CD14-positive monocyte (primary cell): ENCODE measurements around the gene AARSD1. TPM values are rescaled to one million over a fixed set of nuclear protein-coding genes. Genes with fewer than 3 reads are reported as not detected.
"Not testable (repeated sequence)": the region's sequence is repeated elsewhere in the genome, so short reads cannot be mapped to it uniquely, and the experiment has no call there.

Experiments
- DNase-seq, 3 donors: peaks; one replicate each; pipeline ENCODE4 v3.0.0-alpha.2; 2011 to 2022
- H2AFZ ChIP-seq: 2 replicates; pipeline ENCODE4 v1.6.0; 2012; ENCODE audit warnings: mild to moderate bottlenecking, low read depth, low read length, inconsistent platforms; ENCODE audit not compliant: insufficient read depth, poor library complexity, severe bottlenecking
- H3K27ac ChIP-seq, 2 donors: 1 replicate in 1 of 2; 2 replicates in 1 of 2; pipeline ENCODE4 v1.5.1; 2012 to 2013; ENCODE audit warnings: low read length in 2 of 2, control low read depth in 1 of 2, inconsistent platforms in 1 of 2, low read depth in 1 of 2, mild to moderate bottlenecking in 1 of 2
- H3K27me3 ChIP-seq, 2 donors: one replicate each; pipeline versions ENCODE4 v1.6.0 to v1.6.1; 2011 to 2013; ENCODE audit warnings: low read length in 2 of 2; ENCODE audit not compliant: control insufficient read depth in 2 of 2, insufficient read depth in 2 of 2
- H3K36me3 ChIP-seq, 2 donors: replicated peaks in 1 of 2; 1 replicate in 1 of 2; 2 replicates in 1 of 2; pipeline versions ENCODE4 v1.5.1 to v1.6.1; 2012 to 2013; ENCODE audit warnings: low read length in 2 of 2, control low read depth in 1 of 2, inconsistent platforms in 1 of 2, mild to moderate bottlenecking in 1 of 2; ENCODE audit not compliant: insufficient read depth in 2 of 2, control insufficient read depth in 1 of 2
- H3K4me1 ChIP-seq, 2 donors: 1 replicate in 1 of 2; 2 replicates in 1 of 2; pipeline versions ENCODE4 v1.5.1 to v1.6.1; 2012 to 2013; ENCODE audit warnings: low read length in 2 of 2, control low read depth in 1 of 2, inconsistent platforms in 1 of 2, mild to moderate bottlenecking in 1 of 2, moderate library complexity in 1 of 2; ENCODE audit not compliant: insufficient read depth in 2 of 2, control insufficient read depth in 1 of 2
- H3K4me2 ChIP-seq: replicated peaks from 2 replicates; pipeline ENCODE3; 2012; ENCODE audit warnings: low read length, moderate library complexity, mild to moderate bottlenecking; ENCODE audit not compliant: poor library complexity, severe bottlenecking; ENCODE audit errors: extremely low read depth
- H3K4me3 ChIP-seq, 3 experiments: fragments of 200-600 bp in 1 of 3; sonication (generic) in 1 of 3; replicated peaks in 1 of 3; 1 replicate in 2 of 3; 2 replicates in 1 of 3; pipeline ENCODE4 v1.5.1; 2011 to 2013; ENCODE audit warnings: low read length in 3 of 3, mild to moderate bottlenecking in 3 of 3, control low read depth in 2 of 3, low read depth in 2 of 3, inconsistent platforms in 1 of 3, moderate library complexity in 1 of 3
- H3K79me2 ChIP-seq: 2 replicates; pipeline ENCODE4 v1.6.0; 2012; ENCODE audit warnings: mild to moderate bottlenecking, control low read depth, inconsistent platforms, low read length, moderate library complexity; ENCODE audit not compliant: insufficient read depth
- H3K9ac ChIP-seq: 2 replicates; pipeline ENCODE4 v1.6.0; 2017; ENCODE audit warnings: low read length, mild to moderate bottlenecking; ENCODE audit not compliant: insufficient read depth, poor library complexity, severe bottlenecking
- H3K9me3 ChIP-seq, 2 donors: replicated peaks in 1 of 2; 1 replicate in 1 of 2; 2 replicates in 1 of 2; pipeline versions ENCODE4 v1.5.1 to v1.6.1; 2012 to 2013; ENCODE audit warnings: low read length in 2 of 2, control low read depth in 1 of 2; ENCODE audit not compliant: control insufficient read depth in 1 of 2, insufficient read depth in 1 of 2
- H4K20me1 ChIP-seq: 2 replicates; pipeline ENCODE4 v1.6.0; 2012; ENCODE audit warnings: mild to moderate bottlenecking, low read length, control low read depth, moderate library complexity; ENCODE audit not compliant: insufficient read depth
- H3K27ac Mint-ChIP-seq, 7 donors: one replicate each; pipeline ENCODE4 v1.8.0; 2020; ENCODE audit warnings: mild to moderate bottlenecking in 7 of 7, mixed read lengths in 7 of 7, moderate library complexity in 6 of 7, inconsistent platforms in 2 of 7
- H3K27me3 Mint-ChIP-seq, 3 donors: one replicate each; pipeline ENCODE4 v1.8.0; 2021 to 2022; ENCODE audit warnings: low read depth in 3 of 3, mild to moderate bottlenecking in 3 of 3, mixed read lengths in 3 of 3, moderate library complexity in 3 of 3, inconsistent platforms in 1 of 3
- H3K36me3 Mint-ChIP-seq, 2 donors: one replicate each; pipeline ENCODE4 v1.8.0; 2020; ENCODE audit warnings: mixed read lengths in 2 of 2, inconsistent platforms in 1 of 2, mild to moderate bottlenecking in 1 of 2
- H3K4me1 Mint-ChIP-seq: one replicate; pipeline ENCODE4 v1.8.0; 2020; ENCODE audit warnings: mild to moderate bottlenecking, mixed read lengths
- H3K4me3 Mint-ChIP-seq, 2 donors: one replicate each; pipeline ENCODE4 v1.8.0; 2020; ENCODE audit warnings: mild to moderate bottlenecking in 2 of 2, mixed read lengths in 2 of 2, moderate library complexity in 1 of 2
- H3K9me3 Mint-ChIP-seq, 7 donors: one replicate each; pipeline ENCODE4 v1.8.0; 2020 to 2022; ENCODE audit warnings: mixed read lengths in 7 of 7, mild to moderate bottlenecking in 6 of 7, moderate library complexity in 6 of 7, inconsistent platforms in 2 of 7
- WGBS: methylation state at CpG from one replicate; pipeline ENCODE4 v1.1.5; 2013; ENCODE audit warnings: missing lambda C conversion rate; ENCODE audit not compliant: insufficient coverage; 5-methylcytosine and 5-hydroxymethylcytosine counted together
- intact Hi-C, 2 donors: fragments of 100-400 bp; cut with micrococcal nuclease; formaldehyde crosslinking; loops; one replicate each; pipeline versions ENCODE4 v1.15.0 to v1.15.1; 2023
- polyA plus RNA-seq, 3 donors: library from polyadenylated mRNA; depleted of rRNA in 1 of 3; unstranded in 2 of 3; stranded (reverse) in 1 of 3; fragments of 300-500 nt in 2 of 3; fragments of >200 nt in 1 of 3; fragmentation: Illumina TruSeq in 2 of 3; gene quantifications; 1 replicate in 2 of 3; 2 replicates in 1 of 3; pipeline ENCODE4 v1.2.3, GENCODE V29; 2012 to 2021
- TF ChIP-seq, protein P1 (sequence below): fragments of 200-600 bp; IDR thresholded peaks from one replicate; pipeline ENCODE4 v1.8.0; 2022; ENCODE audit warnings: antibody characterized with exemption, mild to moderate bottlenecking

The AARSD1 gene
- polyA plus RNA-seq, 3 donors: 14.4 to 31.8 (median 17.4) TPM

DNA sequence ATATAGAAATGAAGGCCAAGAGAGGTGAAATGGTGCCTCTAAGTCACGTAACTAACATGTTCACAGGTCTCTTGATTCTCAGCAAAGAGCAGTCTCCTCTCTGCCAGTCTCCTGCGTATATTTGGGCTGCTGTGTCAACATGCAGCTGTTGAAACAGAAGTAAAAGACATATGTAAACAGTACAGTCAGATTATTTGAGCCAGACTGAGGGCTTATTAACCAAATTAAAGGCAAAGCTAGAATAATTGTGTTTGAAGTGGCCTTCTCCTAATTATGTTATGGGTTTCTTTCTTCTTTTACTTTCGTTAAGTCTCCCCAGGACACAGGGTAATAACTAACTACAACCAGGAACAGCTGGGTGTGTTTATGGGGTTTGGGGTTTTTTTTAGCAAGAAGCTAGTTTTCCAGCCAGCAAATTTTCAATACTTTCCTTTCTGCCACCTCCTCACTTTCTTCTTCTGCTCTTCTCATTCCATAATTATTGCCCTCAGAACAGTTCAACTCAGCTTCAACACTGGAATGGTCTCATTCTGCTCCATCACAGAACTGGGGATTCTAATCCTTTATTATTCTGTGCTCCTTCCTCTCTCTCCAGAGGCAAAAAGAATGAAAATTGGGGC lies 45.2 kb downstream of the AARSD1 start:
- no peak for DNase-seq
- Histone ChIP-seq H3K36me3 (no peaks in the 10 kb centered on the region), H3K4me1 (no peaks in the 10 kb centered on the region), H4K20me1 (no peaks in the 10 kb centered on the region), H3K9me3 (no peaks in the 10 kb centered on the region), H3K4me2 (no peak overlapping the region), H3K27ac (no peak overlapping the region), H3K79me2 (no peaks in the 10 kb centered on the region), H3K9ac (no peak overlapping the region), H2AFZ (peak overlapping the region; percentile 24), H3K27me3 (no peaks in the 10 kb centered on the region), H3K4me3 (no peak overlapping the region)
- Mint-ChIP-seq H3K36me3 (no peaks in the 10 kb centered on the region), H3K27ac (peak overlapping the region in 1 of 7 donors; percentile 0), H3K4me1 (peaks cover 5% of the 10 kb centered on the region), H3K27me3 (no peaks in the 10 kb centered on the region), H3K4me3 (no peak overlapping the region), H3K9me3 (peaks cover 0 to 4% (median 0%) of the 10 kb centered on the region in 7 donors)
- intact Hi-C loops: no loop called here
- TF ChIP-seq, protein P1, sequence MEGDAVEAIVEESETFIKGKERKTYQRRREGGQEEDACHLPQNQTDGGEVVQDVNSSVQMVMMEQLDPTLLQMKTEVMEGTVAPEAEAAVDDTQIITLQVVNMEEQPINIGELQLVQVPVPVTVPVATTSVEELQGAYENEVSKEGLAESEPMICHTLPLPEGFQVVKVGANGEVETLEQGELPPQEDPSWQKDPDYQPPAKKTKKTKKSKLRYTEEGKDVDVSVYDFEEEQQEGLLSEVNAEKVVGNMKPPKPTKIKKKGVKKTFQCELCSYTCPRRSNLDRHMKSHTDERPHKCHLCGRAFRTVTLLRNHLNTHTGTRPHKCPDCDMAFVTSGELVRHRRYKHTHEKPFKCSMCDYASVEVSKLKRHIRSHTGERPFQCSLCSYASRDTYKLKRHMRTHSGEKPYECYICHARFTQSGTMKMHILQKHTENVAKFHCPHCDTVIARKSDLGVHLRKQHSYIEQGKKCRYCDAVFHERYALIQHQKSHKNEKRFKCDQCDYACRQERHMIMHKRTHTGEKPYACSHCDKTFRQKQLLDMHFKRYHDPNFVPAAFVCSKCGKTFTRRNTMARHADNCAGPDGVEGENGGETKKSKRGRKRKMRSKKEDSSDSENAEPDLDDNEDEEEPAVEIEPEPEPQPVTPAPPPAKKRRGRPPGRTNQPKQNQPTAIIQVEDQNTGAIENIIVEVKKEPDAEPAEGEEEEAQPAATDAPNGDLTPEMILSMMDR: no peak
- 90% methylated on average over 2 of the region's 3 CpGs for WGBS

DNA sequence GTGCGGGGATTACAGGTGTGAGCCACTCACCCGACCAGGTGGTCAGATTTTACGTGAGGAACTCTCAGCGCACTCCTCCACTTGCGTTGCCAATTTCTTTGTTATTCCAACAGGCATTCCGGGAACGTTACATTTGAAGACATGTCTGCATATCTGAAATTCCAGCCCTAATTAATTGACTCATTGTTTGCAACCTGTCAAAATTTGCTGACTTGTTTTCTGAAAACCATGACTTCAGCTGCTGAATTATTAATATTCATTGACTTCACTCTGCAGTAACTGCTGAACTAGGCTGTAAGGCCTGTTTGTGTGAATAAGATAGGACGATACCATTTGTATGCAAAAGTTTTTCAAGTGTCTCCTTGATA lies 47.0 kb downstream of the AARSD1 start:
- peaks cover 0 to 4% (median 0%) of the 10 kb centered on the region in 7 donors for H3K9me3 Mint-ChIP-seq
- Histone ChIP-seq H3K9ac (no peak overlapping the region), H3K79me2 (no peaks in the 10 kb centered on the region), H2AFZ (no peak overlapping the region), H3K27ac (no peak overlapping the region), H3K27me3 (no peaks in the 10 kb centered on the region), H3K4me1 (no peaks in the 10 kb centered on the region), H3K9me3 (no peaks in the 10 kb centered on the region), H4K20me1 (no peaks in the 10 kb centered on the region), H3K4me3 (no peak overlapping the region), H3K36me3 (no peaks in the 10 kb centered on the region), H3K4me2 (no peak overlapping the region)
- DNase-seq: no peak
- no peaks in the 10 kb centered on the region for H3K27me3 Mint-ChIP-seq
- WGBS: 89% methylated on average over 7 of the region's 8 CpGs
- intact Hi-C loops: no loop called here
- no peak overlapping the region for H3K27ac Mint-ChIP-seq
- TF ChIP-seq, protein P1: no peak
- no peak overlapping the region for H3K4me3 Mint-ChIP-seq
- peaks cover 5% of the 10 kb centered on the region for H3K4me1 Mint-ChIP-seq
- H3K36me3 Mint-ChIP-seq: no peaks in the 10 kb centered on the region

DNA sequence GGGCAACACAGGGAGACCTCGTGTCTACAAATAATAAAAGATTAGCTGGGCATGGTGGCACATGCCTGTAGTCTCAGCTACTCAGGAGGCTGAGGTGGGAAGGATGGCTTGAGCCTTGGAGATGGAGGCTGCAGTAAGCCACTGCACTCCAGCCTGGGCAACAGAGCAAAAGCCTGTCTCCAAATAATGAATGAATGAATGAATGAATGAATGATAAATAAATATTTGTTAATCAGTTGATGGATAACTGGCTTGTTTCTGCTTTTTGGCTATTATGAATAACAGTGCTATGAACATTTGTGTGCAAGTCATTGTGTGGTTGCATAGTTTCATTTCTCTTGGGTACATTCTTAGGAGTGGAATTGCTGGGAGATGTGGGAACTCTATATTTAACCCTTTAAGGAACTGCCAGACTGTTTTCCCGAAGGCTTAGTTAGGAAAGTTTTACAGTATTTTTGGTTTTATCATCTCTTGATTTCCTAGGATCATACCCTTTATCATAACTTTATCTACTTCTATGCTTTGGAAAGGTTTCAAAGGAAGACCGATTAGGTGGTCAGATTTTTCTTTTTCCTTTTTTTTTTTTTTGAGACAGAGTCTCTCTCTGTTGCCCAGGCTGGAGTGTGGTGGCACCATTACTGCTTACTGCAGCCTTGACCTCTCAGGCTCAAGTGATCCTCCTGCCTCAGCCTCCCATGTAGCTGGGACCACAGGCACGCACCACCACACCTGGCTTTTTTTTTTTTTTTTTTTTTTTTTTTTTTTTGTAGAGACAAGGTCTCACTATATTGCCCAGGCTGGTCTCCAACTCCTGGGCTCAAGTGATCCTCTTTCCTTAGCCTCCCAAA lies 47.6 kb downstream of the AARSD1 start:
- H2AFZ ChIP-seq, H3K36me3 ChIP-seq, DNase-seq, H3K4me1 Mint-ChIP-seq, H3K36me3 Mint-ChIP-seq, H3K79me2 ChIP-seq, H4K20me1 ChIP-seq, H3K4me2 ChIP-seq, H3K9me3 ChIP-seq, H3K4me3 Mint-ChIP-seq, H3K27me3 ChIP-seq, H3K4me1 ChIP-seq, H3K27ac Mint-ChIP-seq, H3K27ac ChIP-seq, intact Hi-C loops, H3K4me3 ChIP-seq, H3K9ac ChIP-seq, H3K9me3 Mint-ChIP-seq, H3K27me3 Mint-ChIP-seq: not testable (repeated sequence)
- WGBS: no CpG with 5 or more reads among the region's 4 CpGs
